ENCODE measurements around the gene THRA.

Gene THRA

DNA sequence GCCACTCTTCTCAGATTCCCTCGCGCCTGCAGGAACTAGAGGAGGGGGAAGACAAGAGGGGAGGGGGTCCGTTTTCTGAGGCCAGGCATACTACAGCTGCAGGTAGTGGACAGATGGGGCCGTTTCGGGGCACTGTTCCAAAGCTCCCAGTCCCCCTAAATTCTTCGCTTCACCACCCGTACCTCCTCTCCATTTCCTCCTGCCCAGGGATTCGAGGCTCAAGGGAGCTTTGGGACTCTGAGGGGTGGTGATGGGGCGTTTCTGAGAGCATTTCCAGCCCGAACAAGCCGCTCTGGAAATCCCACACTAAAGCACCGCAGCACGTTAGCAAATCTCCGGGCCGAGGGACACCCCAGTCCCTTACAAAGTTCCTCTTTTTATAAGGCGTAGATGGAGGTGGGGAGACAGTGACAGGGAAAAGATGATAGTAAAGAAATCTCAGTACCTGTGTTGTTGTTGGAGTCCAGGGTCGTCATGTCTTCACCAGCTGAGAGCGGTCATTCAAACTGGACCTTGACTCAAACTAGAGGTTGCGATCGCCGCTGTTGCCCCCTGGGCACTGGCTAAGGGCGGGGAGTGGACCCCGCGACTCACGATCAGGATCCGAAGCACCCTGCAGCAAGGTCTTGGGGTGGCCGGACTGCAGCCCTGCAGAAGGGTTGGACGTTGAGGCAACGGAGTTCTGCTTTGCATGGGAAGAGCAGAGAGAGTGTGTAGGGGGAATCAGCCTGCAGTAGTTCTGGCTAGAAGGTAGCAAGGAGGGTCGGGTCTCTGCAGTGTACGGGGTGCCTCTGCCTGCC is 37.1 kb downstream of the THRA start:
- DNase-seq = no peak

DNA sequence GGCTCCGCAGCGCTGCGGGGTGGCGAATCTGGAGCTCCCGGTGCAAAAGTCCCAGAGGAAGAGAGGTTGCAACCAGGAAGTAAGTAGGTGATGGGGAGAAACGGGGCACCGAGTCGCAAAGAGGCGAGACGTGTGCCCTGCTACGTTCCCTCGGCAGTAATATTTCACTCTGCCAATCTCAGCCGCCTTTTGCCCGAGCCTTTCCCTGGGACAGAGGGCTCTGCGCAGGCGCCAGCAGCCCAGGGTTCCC is 37.6 kb downstream of the THRA start, which contains the start of gene NR1D1:
NR1D1 (minus strand) TSS at position 171 of the 250 bp plus-strand sequence. CDS start 495 bp downstream, outside the sequence.
- no peak for DNase-seq

GRCh38 chr17:40100669-40101366 is 38.1 kb downstream of the THRA start:
- peak; percentile 98 for DNase-seq

- DNase-seq = no peak
Measured at GRCh38 chr17:40101367-40102210, 38.8 kb downstream of the THRA start.

DNA sequence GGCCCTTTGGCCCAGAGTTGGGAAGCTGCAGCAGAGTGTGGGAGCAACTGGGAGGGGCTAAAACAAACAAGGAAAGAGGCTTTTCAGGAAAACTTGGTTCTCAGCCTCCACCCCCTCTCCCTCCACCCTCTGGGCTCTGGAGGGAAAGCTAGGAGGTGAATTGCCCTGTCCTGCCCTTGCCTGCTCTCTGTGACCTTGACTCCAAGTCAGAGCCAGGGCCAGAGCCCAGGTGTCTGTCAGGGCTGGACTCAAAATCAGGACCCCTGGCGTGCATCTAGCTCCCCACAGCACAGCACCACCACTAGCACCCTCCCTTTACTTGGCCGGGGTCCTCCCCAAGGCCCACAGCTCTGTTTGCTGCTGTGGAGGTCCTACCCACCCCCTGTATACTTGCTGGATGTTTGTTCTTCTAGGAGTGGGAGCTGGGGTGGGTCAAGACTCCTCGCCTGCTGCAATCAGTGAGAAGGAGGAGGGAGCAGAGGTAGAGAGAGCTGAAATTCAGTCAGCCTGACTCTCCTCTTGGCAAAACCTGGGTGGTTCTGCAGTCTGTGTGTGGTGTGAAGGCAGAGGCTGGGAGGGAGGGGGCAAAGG is 40.4 kb downstream of the THRA start:
- no peak for DNase-seq

DNA sequence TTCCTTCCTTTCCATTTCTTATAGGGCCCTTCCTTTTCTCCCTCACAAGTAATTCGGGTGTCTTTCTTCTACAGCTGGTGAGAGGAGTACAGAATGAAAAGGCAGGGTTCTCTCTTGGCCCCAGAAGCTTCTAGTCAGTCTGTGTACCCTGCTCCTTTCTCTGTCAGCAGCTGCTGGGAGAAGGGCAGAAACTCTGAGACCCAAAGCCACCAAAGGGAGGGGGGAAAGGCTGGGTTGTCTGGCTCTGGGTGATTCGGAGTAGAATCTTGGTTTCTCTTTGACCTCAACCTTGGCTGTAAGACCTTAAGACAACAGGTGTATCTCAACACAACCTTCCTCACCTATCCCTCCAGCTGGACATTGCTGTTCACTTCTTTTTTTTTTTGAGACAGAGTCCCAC is 40.9 kb downstream of the THRA start:
- DNase-seq = no peak

- no peak for DNase-seq
Measured at GRCh38 chr17:40104594-40105486, 42.1 kb downstream of the THRA start.

DNA sequence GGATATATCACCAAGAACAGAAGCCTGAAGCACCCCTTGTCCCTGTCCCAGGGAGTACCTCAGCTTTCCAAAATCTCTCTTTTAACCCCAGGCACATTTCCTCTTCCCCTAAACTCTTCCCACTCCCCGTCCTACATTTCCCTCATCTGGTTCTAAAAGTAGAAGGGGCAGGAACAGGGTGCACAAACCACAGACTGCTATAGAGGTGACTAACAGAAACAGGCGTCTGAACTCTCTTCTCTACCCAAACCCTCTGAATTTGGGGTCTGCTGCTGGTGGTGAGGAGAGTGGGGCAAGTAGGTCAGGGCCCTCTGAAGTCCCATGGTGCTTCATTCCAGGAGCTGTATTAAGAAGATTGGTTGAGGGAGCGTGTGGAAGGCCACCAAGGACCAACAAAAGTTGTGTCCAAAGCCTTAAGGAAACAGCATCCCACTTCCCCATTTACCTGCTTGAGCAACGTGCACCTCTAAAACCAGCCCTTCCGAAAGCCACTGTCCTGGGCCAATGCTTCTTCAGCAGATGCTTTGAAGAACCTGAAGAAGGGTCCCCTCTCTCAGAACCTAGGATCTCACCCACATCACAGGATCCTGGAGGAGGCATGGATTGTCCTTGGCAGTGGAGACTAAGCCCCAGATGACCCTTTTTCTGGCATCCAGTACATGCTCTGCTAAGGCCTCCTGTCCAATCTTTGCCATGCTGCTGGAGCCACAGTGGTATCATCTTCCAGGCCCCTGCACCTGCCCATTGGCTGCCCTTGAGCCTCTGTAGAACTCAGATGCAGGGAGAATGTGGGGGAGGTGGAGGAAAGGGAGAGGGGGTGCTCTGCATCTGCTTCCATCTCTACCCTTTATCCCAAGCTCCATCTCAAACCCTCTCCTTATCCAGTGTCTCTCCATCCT is 43.3 kb downstream of the THRA start:
- no peak for DNase-seq

DNA sequence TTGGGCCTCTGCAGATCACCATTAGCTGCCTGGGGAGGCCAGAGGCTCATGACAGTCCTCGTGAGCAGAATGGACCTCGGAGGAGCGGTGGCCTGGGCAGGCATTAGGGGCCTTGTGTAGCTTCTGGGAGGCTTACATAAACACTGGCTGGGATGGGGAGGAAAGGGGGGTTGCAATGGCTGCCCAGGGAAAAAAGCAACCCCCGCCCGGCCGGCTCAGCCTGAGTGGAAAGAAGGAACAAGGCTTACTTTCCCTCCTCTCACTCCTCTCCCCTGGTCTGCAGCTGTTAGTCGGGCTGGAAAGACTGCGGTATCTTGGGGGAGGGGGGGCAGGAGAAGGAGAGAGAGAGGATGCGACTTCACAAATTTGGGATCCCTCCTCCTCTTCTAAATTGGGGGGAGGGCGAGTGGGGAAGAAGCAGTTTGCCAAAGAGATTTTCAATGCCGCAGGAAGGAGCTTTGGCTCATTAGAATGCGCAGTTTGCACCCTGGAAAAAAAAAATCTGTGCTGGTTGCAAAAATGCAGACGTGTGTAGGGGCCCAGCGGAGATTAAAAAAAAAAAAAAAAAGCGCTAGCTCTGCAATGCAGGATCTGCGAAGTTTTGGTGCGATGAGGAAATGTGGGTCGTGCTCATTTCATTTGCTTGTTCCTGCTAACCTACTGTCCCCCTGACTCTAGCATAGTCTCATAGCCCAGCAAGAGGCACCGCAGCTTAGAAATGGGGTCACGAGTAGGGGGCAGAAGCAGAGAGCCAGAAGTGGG is 44.2 kb downstream of the THRA start:
- DNase-seq = no peak

GRCh38 chr17:40107522-40108174 is 44.9 kb downstream of the THRA start:
- no peak for DNase-seq

DNA sequence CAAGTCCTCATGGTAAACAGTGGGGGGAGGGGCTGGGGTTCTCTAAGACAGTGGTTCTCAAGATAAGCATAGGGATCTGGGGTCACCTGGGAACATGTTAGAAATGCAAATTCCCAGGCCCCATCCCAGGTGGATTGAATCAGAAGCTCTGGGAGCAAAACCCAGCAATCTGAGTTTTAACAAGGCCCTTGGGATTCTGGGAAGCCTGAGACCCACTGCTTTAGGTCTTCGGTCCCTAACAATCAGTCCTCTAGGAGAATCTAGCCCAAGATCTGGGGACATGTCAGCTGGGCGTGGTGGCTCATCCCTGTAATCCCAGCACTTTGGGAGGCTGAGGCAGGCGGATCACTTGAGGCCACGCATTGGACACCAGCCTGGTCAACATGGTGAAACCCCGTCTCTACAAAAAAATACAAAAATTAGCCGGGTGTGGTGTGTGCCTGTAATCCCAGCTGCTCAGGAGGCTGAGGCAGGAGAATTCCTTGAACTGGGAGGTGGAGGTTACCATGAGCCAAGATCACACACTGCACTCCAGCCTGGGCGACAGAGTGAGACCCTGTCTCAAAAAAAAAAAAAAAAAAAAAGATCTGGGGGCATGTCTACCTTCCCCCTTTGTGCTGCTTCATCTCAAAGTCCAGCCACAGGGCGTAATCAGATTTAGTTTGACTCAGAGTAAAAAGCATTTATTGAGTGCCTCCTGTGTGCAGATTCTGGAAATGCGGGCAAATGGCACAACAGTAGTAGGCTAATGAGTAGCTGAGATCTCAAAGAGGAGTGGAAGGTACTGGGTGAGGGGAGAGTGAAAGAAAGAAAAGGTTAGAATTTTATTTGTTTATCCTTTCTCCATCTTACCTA is 46.4 kb downstream of the THRA start:
- no peak for DNase-seq

- DNase-seq = no peak
Measured at GRCh38 chr17:40110026-40110845, 47.5 kb downstream of the THRA start.

DNA sequence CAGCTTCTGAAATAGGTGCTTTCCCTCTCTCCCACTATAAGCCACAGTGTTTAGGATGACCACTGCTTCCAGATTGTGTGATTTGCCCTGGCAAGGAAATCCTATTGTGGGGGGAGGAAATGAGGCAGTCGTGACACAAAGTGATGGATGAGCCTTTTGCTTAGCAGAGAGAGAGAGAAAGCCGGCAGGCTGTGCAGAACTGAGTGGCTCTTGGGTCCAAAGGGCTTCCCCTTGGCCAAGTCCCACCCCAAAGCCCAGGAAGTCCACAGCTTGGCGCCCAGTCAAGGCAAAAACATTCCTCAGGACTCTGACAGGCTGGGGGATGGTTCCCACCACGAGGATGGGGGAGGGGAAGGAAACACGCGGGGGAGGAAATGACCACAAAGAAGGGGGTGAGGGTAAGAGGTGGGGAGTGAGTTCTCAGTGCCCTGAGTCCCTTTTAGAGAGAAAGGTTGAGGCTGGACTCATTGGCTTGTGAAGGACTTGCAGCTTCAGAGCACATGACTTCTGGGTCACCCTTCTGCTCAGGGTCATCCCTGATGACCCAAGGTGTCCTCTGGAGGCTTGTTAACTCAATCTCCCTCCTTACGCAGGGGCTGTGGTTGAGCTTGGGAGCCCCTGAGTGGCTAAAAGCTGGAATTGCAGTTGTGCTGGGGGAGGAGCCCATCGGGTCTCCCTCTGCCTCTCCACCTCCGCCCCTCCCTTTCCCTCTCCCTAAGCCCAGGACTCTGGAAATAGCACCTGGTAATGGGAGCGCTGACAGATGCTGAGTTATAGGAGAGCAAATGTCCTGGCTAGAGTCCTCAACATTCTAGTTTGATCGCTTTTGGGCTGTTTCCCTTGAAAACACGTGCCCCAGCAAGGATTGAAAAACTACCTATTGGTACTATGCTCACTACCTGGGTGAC is 48.7 kb downstream of the THRA start:
- DNase-seq = peak; percentile 89

DNA sequence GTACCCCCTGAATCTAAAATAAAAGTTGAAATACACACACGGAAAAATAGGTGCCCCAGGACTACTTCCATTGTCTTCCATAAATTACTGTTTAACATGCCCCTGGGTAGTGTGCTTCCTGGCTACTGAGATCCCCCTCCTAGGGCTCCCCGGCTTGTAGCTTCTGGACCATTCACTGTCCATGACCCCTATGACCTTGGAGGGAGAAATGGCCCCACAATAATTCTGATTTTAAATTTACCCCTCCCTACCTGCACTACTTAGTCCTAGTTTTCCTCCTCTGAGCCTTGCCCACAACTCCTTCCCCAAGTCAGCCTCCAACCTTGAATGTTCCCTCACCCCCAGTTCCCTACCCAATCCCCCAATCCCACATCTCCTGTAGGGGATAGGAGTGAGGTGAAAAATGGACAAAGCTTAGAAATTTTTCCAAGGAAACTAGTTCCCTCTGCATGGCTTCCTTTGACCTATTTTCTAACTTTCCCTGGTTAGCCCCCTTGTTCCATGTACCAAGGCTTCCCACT is 49.5 kb downstream of the THRA start:
- no peak for DNase-seq

DNA sequence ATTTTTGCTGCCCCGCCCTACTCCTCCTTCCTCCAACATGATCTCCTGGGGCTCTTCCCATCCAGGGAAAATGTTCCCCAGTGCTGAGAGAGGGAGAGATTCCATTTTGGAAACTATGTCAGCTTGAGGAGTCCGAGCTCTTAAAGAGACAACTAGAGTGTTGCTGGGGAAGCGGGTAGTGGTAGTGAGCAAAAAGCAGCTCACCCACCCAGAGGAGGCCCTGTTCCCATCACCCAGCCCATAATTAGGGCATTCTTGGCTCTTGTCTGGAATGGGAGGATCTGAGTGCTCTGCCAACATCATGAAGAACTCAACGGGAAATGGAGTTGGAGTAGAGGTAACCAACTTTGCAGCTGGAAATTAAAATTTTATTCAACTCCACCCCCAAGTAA is 49.9 kb downstream of the THRA start:
- DNase-seq = no peak
